ENCODE measurements around the gene BCAS3.

Gene BCAS3

GRCh38 chr17:61331178-61331577 lies 653.5 kb downstream of the BCAS3 start:
- FAIRE-seq = no peak

GRCh38 chr17:61331886-61332285 lies 654.2 kb downstream of the BCAS3 start:
- no peak for FAIRE-seq

DNA sequence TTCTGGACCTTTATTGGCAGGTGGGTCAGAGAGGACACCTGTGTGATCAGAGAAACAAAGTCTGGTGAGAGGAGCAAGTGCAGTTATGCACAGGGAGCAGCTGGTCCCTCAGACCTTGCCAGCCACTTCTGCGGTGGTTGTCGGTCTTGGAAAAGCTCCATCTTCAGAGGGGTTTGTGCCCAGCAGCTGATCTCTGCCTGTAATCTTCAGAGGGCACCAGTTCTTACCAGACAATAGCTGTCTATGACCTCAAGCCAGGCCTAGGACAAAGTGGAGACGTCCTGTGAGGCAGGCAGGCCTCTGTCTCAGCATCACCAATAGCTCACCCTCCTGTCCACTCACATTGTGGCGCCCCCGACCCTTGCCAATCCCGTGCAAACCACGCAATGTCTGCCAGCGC lies 655.5 kb downstream of the BCAS3 start:
- no peak for FAIRE-seq

GRCh38 chr17:61334673-61335072 lies 657.0 kb downstream of the BCAS3 start:
- no peak for FAIRE-seq

GRCh38 chr17:61335105-61335844 lies 657.6 kb downstream of the BCAS3 start:
- FAIRE-seq = no peak

DNA sequence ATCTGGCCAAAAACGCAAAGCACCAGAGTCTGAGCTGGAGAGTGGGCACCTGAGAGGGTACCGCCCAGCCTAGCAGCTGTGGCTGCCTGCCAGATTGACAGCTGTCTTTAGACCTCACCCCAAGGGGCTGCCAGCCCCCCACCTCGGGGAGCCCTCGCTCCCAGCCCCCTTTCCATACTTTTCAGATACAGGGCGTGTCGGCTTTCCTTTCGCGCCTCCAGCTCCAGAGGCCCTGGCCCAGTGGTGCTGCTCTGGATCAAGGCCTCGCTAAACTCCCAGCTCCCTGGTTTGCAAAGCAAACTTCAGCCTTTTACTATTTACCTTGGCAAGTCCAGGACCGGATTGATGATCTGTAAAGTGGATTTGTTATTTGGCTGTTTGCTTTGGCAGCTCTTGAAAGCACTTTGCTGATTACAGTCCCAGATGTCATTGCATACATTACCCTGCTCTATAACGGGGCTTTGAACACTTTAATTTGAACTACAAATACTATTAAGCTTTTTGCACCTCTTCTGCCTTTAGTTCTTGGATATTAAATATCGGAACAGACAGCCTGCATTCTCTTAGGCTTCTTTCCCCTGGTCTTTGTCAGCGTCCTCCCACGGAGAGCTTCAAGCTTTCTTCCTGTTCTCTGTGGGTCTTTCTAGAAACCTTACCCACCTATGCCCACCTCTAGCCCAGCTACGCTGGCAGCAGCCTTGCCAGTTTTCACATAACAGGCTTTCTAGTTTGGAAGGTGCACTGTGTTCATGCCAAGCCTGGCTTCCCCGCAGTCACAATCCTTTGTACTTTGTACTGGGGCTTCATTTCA lies 658.4 kb downstream of the BCAS3 start:
- no peak for FAIRE-seq

GRCh38 chr17:61337290-61337689 lies 659.6 kb downstream of the BCAS3 start:
- FAIRE-seq = no peak

- no peak for FAIRE-seq
Measured at GRCh38 chr17:61338000-61338798, 660.5 kb downstream of the BCAS3 start.

GRCh38 chr17:61338874-61339478 lies 661.3 kb downstream of the BCAS3 start:
- FAIRE-seq = no peak

GRCh38 chr17:61340431-61341209 lies 663.0 kb downstream of the BCAS3 start:
- no peak for FAIRE-seq

DNA sequence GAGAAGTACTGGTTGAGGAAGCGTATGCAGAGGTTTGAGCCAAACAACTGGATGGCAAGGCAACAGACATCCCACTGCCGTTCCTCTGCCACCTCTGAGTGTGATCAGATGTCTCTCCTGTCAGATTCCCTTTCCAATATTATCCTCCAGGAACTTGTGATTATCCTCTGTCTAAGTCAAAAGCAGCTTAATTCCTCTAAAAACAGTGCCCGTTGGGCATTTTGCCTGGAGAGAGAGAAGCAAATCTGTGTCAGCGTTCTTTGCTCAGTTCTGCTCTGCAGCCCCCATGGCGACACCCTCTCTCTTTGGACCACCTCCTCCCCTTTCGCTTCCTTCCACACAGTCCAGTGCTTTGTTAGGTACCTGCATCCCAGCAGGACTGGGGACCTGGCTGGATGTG lies 665.9 kb downstream of the BCAS3 start:
- FAIRE-seq = no peak

DNA sequence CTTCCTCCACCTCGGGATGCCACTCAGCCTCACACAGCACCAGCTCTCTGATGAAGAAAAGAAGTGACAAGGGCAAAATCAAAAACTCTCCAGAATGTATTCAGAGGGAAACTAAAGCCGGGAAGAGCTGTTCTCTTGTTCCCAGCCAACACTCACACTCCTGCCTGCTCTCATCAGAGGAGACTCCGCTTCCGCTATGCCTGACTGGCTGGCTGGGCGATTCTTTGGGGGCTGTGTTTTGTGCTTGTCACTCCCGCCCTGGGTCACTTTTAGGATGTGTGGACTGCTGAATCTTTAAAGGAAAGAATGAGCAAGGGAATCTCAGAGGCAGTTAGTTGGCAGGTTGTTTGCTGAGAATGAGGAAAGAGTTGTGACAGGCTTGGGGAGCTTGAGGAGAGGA lies 667.4 kb downstream of the BCAS3 start:
- no peak for FAIRE-seq

- no peak for FAIRE-seq
Measured at GRCh38 chr17:61345825-61346666, 668.4 kb downstream of the BCAS3 start.

DNA sequence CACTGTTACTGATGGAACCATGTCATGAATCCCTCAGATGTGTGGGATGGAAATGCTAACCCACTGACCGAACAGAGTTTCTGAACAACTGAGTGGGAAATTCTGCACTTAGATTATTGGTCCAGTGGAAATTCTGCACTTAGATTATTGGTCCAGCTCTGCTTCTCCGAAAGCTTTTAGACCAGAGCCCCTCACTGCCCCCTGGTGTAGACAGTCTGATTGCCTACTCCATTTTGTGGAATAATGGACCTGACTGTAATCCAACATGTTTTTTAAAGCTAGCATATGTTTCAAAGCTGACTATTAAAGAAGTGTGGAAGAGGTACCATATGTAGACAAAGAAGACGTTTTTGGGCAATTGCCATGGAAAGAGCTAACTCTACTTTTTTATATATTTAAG lies 671.7 kb downstream of the BCAS3 start:
- no peak for FAIRE-seq

- no peak for FAIRE-seq
Measured at GRCh38 chr17:61351745-61352407, 674.2 kb downstream of the BCAS3 start.

- no peak for FAIRE-seq
Measured at GRCh38 chr17:61352408-61352770, 674.7 kb downstream of the BCAS3 start.

- no peak for FAIRE-seq
Measured at GRCh38 chr17:61352781-61353491, 675.3 kb downstream of the BCAS3 start.

GRCh38 chr17:61353615-61354014 lies 676.0 kb downstream of the BCAS3 start:
- no peak for FAIRE-seq

DNA sequence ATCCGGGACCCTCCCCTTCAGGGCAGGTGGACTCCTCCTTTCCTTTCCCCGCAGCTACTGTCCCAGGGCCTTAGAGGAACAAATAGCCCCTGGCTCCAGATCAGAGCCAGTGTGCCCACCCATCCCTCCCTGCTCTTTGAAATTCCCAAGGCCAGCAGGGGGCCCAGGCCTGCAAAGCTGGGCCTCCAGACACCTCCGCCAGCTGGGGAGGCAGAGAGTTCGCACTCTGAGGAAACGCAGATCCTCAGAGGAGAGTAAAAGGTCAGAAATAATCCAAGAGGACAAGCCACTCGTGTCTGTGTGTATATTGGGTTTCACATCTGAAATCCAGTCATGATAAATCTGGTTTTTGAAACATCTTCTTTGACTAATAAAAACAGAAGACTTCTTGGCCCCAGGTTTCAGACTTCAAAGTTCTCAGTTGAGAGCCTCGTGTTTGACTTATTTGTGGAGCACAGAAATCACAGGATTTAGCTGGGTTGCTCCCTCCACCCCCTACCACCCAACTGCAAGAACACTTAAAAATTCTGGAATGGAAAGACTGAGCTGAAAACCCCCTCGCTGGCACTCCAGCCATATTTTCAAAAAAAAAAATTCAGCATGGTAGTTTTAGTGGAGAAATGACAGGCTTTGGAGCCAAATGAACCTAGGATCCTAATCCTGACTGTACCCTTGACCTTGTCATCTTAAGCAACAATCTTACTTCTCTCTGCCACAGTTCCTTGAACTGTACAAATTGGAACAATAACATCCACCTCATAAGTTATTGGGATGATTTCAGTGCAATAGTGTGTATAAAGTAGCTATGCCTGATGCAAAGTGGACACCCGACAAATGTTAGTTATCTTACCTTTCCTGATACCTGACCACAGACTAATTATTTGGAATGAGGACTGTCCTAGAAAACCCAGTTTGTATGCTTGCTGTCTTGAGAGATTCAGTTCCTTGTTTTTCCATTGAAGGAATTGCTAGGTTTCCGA lies 677.5 kb downstream of the BCAS3 start:
- no peak for FAIRE-seq

Data from TTC549 (cell line).